ENCODE data around the gene PIH1D2.

PIH1D2 gene

GRCh38 chr11:112114460-112114859 lies 40.6 kb upstream of the PIH1D2 start:
- H3K27me3 ChIP-seq: no peaks in the 10 kb centered on the region
- no peak for DNase-seq
- peaks cover 0 to 4% (median 0%) of the 10 kb centered on the region in 3 donors for H3K36me3 ChIP-seq
- no peak for TF ChIP-seq CTCF (IDR thresholded peaks at IDR 0.05)
- H3K4me3 ChIP-seq: no peak overlapping the region
- no peak overlapping the region for H3K27ac ChIP-seq
- intact Hi-C loops (cut with DNase I; ENCODE audit: low total_unique reads): loop anchor here (10.0 kb wide), 1 partner anchor 60 kb away; the partner anchor contains the start of gene BCO2
- no peaks in the 10 kb centered on the region for H3K9me3 ChIP-seq
- no peaks in the 10 kb centered on the region for H3K4me1 ChIP-seq

- intact Hi-C loops (cut with DNase I; ENCODE audit: low total_unique reads): loop anchor here (10.0 kb wide), 1 partner anchor 61 kb away; the partner anchor contains the start of gene BCO2
- no peak overlapping the region for H3K4me3 ChIP-seq
- H3K27me3 ChIP-seq: no peaks in the 10 kb centered on the region
- no peaks in the 10 kb centered on the region for H3K9me3 ChIP-seq
- no peaks in the 10 kb centered on the region for H3K4me1 ChIP-seq
- H3K36me3 ChIP-seq: no peaks in the 10 kb centered on the region
- no peak for DNase-seq
- H3K27ac ChIP-seq: no peak overlapping the region
- TF ChIP-seq CTCF (IDR thresholded peaks at IDR 0.05): peak; percentile 59 to 67
These were observed 40.0 kb upstream of the PIH1D2 start for GRCh38 chr11:112113539-112114457.

- H3K36me3 ChIP-seq: peaks cover 0 to 14% (median 7%) of the 10 kb centered on the region in 3 donors
- no peaks in the 10 kb centered on the region for H3K4me1 ChIP-seq
- no peak overlapping the region for H3K27ac ChIP-seq
- H3K4me3 ChIP-seq: no peak overlapping the region
- H3K27me3 ChIP-seq: no peaks in the 10 kb centered on the region
- DNase-seq: no peak
- H3K9me3 ChIP-seq: no peaks in the 10 kb centered on the region
- intact Hi-C loops (cut with DNase I; ENCODE audit: low total_unique reads): no loop called here
- TF ChIP-seq CTCF (IDR thresholded peaks at IDR 0.05): no peak
These were observed 32.3 kb upstream of the PIH1D2 start for GRCh38 chr11:112106070-112106469.

GRCh38 chr11:112103446-112103845 lies 29.6 kb upstream of the PIH1D2 start:
- Histone ChIP-seq H3K27ac (no peak overlapping the region), H3K27me3 (no peaks in the 10 kb centered on the region), H3K9me3 (no peaks in the 10 kb centered on the region), H3K4me1 (peaks cover 0 to 4% (median 0%) of the 10 kb centered on the region in 4 donors), H3K4me3 (no peak overlapping the region), H3K36me3 (peaks cover 0 to 22% (median 7%) of the 10 kb centered on the region in 3 donors)
- intact Hi-C loops (cut with DNase I; ENCODE audit: low total_unique reads): no loop called here
- DNase-seq: no peak
- TF ChIP-seq CTCF (IDR thresholded peaks at IDR 0.05): no peak

GRCh38 chr11:112100462-112100861 lies 26.6 kb upstream of the PIH1D2 start:
- Histone ChIP-seq H3K36me3 (peaks cover 12 to 40% (median 20%) of the 10 kb centered on the region in 3 donors), H3K4me3 (no peak overlapping the region), H3K9me3 (no peaks in the 10 kb centered on the region), H3K27ac (no peak overlapping the region), H3K4me1 (peaks cover 0 to 4% (median 0%) of the 10 kb centered on the region in 4 donors), H3K27me3 (no peaks in the 10 kb centered on the region)
- TF ChIP-seq CTCF (IDR thresholded peaks at IDR 0.05): no peak
- DNase-seq: no peak
- intact Hi-C loops (cut with DNase I; ENCODE audit: low total_unique reads): no loop called here

Data from tibial artery (tissue), 4 donors.